ENCODE results near the gene KATNAL1.

DNA sequence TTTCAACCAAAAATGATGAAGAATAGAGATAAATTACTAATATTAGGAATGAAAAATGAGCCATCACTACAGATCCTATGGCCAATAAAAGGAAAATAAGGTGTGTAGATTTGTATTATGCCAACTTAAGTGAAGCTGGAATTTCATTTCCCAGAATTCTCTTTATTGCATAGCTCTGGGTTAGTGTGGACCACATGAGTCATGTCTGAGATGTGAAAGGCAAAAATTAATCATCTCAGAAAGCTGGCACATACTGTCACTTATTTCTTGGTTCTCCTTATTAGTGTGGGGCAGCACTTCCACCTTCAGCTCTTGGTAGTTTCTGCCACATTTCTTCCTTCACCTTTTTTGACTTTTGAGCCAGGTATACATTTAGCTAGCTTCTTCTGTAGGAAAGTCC is 82.6 kb downstream of the KATNAL1 start:
- TF ChIP-seq, protein P1, sequence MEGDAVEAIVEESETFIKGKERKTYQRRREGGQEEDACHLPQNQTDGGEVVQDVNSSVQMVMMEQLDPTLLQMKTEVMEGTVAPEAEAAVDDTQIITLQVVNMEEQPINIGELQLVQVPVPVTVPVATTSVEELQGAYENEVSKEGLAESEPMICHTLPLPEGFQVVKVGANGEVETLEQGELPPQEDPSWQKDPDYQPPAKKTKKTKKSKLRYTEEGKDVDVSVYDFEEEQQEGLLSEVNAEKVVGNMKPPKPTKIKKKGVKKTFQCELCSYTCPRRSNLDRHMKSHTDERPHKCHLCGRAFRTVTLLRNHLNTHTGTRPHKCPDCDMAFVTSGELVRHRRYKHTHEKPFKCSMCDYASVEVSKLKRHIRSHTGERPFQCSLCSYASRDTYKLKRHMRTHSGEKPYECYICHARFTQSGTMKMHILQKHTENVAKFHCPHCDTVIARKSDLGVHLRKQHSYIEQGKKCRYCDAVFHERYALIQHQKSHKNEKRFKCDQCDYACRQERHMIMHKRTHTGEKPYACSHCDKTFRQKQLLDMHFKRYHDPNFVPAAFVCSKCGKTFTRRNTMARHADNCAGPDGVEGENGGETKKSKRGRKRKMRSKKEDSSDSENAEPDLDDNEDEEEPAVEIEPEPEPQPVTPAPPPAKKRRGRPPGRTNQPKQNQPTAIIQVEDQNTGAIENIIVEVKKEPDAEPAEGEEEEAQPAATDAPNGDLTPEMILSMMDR (IDR thresholded peaks at IDR 0.05; ENCODE audit: poor library complexity): no peak
- TF ChIP-seq EZH2 (IDR thresholded peaks at IDR 0.05; ENCODE audit: borderline replicate concordance): no peak
